HL-60 (cell line): ENCODE results near the gene KIF25.

Experiments used
- DNase-seq, 2 experiments: peaks; one replicate each; pipeline ENCODE4 v3.0.0-alpha.2; 2010 to 2020; ENCODE audit warnings: low read depth in 1 of 2, low spot score in 1 of 2
- H3K27ac ChIP-seq: fragments of 250-450 bp; sonication (Bioruptor Pico); replicated peaks from 2 replicates; pipeline ENCODE4 v1.5.1; 2020; ENCODE audit warnings: mild to moderate bottlenecking, moderate library complexity
- H3K27me3 ChIP-seq: fragments of 250-450 bp; sonication (Bioruptor Pico); 2 replicates; pipeline ENCODE4 v1.5.1; 2021; ENCODE audit warnings: mild to moderate bottlenecking, moderate library complexity; ENCODE audit not compliant: insufficient read depth, poor library complexity, severe bottlenecking
- H3K4me3 ChIP-seq: replicated peaks from 2 replicates; pipeline ENCODE4 v1.5.1; 2011; ENCODE audit warnings: mild to moderate bottlenecking, control low read depth, low read length; ENCODE audit not compliant: insufficient read depth
- GABPA ChIP-seq: IDR thresholded peaks from 2 replicates; pipeline ENCODE4 v1.6.1; 2012; ENCODE audit warnings: low read depth
- POLR2AphosphoS5 ChIP-seq: IDR thresholded peaks from 2 replicates; pipeline ENCODE4 v1.6.1; 2012; ENCODE audit warnings: low read depth
- SPI1 ChIP-seq: IDR thresholded peaks from 2 replicates; pipeline ENCODE4 v1.6.1; 2012; ENCODE audit warnings: low read depth, mild to moderate bottlenecking, borderline replicate concordance
- TF ChIP-seq, protein P1 (sequence below): IDR thresholded peaks from 2 replicates; pipeline ENCODE4 v1.6.1; 2012; ENCODE audit warnings: low read depth; ENCODE audit not compliant: insufficient replicate concordance
- TF ChIP-seq, protein P2 (sequence below): IDR thresholded peaks from one replicate; pipeline ENCODE4 v1.5.1; 2011; ENCODE audit warnings: low read length, control low read depth, inconsistent platforms; ENCODE audit not compliant: insufficient read depth

The KIF25 gene

DNA sequence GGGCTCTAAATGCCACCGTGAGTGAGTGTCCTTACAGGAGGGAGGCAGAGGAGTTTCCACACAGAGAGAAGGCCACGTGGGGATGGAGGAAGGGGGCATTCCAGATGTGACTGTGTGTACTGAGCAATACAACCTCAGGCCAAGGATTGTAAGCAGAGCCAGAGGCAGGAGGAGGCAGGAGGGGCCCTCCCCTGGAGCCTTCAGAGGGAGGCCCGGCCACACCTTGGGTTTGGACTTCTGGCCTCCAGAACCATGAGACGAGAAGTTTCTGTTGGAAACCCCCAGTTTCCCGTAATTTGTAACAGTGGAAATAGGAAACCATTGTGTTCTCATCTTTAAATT is 9.3 kb upstream of the KIF25 start:
- no peak for DNase-seq
- no peak for TF ChIP-seq GABPA
- no peak overlapping the region for H3K27ac ChIP-seq
- H3K4me3 ChIP-seq, result no peak overlapping the region
- no peaks in the 10 kb centered on the region for H3K27me3 ChIP-seq

DNA sequence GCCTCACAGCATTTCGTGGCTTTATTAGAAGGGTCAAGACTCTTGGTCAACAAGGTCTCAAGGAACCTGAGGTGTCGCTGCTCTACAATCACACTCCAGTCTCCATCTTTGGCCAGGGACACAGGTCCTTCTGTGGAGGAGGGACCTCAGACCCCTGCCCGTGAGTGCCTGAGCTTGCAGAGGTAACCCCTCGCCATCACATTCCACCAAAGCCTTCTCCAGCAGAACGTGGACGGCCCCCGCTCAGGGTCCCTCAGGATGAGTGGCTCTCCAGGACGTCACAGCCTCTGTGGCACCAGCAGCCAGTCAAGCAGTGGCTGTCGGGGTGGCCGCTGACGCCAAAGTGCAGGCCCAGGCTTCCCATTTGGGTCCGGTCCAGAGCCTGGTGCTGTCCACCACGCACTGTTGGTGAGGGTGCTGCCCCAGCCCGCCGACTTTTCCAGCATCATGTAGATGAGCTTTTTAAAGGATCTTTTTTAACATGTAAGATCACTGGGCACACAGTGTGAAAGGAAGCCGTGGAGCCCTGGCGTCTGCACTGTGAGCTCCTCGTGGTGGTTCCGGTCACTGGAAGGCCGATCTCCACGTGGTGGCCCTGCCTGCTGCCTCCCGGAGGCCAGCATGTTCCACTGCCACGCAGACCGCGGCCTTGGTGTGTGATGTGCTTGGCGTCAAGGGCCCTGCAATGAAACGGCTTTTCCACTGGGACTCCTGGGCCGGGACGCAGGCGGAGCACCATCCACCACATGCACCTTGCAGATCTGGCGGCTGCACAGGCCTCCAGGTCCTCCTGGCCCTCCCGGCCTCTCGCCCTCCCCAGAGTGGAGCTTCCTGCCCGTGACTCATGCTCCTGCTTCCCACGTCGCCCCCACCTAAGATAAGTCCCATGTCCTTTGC is 8.3 kb upstream of the KIF25 start:
- Histone ChIP-seq H3K27ac (no peak overlapping the region), H3K27me3 (no peaks in the 10 kb centered on the region), H3K4me3 (no peak overlapping the region)
- no peak for DNase-seq
- TF ChIP-seq, protein P1, sequence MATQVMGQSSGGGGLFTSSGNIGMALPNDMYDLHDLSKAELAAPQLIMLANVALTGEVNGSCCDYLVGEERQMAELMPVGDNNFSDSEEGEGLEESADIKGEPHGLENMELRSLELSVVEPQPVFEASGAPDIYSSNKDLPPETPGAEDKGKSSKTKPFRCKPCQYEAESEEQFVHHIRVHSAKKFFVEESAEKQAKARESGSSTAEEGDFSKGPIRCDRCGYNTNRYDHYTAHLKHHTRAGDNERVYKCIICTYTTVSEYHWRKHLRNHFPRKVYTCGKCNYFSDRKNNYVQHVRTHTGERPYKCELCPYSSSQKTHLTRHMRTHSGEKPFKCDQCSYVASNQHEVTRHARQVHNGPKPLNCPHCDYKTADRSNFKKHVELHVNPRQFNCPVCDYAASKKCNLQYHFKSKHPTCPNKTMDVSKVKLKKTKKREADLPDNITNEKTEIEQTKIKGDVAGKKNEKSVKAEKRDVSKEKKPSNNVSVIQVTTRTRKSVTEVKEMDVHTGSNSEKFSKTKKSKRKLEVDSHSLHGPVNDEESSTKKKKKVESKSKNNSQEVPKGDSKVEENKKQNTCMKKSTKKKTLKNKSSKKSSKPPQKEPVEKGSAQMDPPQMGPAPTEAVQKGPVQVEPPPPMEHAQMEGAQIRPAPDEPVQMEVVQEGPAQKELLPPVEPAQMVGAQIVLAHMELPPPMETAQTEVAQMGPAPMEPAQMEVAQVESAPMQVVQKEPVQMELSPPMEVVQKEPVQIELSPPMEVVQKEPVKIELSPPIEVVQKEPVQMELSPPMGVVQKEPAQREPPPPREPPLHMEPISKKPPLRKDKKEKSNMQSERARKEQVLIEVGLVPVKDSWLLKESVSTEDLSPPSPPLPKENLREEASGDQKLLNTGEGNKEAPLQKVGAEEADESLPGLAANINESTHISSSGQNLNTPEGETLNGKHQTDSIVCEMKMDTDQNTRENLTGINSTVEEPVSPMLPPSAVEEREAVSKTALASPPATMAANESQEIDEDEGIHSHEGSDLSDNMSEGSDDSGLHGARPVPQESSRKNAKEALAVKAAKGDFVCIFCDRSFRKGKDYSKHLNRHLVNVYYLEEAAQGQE, result no peak
- TF ChIP-seq GABPA (no peak), SPI1 (no peak), POLR2AphosphoS5 (no peak)
- TF ChIP-seq, protein P2, sequence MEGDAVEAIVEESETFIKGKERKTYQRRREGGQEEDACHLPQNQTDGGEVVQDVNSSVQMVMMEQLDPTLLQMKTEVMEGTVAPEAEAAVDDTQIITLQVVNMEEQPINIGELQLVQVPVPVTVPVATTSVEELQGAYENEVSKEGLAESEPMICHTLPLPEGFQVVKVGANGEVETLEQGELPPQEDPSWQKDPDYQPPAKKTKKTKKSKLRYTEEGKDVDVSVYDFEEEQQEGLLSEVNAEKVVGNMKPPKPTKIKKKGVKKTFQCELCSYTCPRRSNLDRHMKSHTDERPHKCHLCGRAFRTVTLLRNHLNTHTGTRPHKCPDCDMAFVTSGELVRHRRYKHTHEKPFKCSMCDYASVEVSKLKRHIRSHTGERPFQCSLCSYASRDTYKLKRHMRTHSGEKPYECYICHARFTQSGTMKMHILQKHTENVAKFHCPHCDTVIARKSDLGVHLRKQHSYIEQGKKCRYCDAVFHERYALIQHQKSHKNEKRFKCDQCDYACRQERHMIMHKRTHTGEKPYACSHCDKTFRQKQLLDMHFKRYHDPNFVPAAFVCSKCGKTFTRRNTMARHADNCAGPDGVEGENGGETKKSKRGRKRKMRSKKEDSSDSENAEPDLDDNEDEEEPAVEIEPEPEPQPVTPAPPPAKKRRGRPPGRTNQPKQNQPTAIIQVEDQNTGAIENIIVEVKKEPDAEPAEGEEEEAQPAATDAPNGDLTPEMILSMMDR, result no peak

DNA sequence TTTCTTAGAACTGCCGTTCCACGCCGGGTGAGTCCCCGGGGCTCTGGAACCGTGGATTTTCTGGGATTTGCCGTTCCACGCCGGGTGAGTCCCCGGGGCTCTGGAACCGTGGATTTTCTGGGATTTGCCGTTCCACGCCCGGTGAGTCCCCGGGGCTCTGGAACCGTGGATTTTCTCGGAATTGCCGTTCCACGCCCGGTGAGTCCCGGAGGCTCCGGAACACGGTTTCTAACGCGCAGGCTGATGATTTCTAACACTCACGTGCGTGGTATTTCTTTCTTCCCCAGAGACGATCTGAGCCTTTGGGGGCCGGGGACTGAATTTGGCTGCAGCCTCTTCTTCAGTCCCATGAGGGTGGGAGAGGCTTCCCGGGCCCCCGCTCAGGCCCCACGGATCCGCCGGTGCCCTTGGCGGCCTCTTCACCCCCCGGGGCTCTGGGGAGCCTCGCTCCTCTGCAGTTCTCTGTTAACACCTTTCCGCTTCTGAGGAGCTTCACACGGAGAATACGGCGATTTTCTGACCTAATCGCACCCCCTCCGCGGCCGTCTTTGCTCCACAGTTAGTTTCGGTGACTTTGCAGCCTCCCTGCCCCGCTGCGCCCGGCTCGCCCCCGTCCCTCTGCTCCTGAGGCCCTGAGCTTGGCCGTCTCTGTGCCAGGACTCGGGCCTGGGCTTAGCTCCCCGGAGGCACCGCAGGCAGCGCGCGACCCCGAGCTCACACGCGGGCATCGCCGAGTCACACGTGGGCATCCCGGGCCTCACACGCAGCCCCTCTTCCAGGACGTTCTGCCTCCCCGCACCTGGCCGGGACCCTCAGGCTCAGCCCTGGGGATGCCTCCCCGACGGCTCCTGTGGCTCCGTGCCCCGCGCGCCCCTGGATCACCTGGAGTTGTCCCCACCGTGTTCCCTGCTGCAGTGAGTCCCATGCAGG is 7.2 kb upstream of the KIF25 start:
- no peak for DNase-seq
- Histone ChIP-seq H3K4me3 (no peak overlapping the region), H3K27ac (no peak overlapping the region), H3K27me3 (no peaks in the 10 kb centered on the region)
- TF ChIP-seq, protein P2, result no peak
- TF ChIP-seq, protein P1, result no peak
- no peak for TF ChIP-seq GABPA
- TF ChIP-seq SPI1, result no peak
- no peak for TF ChIP-seq POLR2AphosphoS5

DNA sequence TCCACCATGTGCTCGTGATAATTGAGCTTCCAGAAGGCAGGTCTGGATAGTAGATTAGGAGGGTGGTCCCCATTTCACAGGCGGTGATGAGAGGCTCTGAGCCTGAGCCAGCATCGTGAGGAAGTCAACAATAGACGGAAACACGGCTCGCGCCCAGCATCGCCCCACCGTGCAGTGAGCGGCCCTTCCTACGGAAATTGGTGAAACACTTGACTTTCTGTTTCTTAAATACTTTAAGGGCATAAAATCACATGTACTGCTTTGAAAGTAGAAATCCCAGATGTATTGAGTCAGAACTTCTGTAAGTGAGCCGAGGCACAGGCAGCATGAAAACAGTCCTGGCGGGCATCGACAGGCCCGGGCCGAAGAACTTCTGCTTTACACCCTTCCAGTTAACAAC is 4.3 kb upstream of the KIF25 start:
- no peak overlapping the region for H3K27ac ChIP-seq
- H3K27me3 ChIP-seq, result no peaks in the 10 kb centered on the region
- H3K4me3 ChIP-seq, result no peak overlapping the region
- DNase-seq, result no peak
- TF ChIP-seq, protein P1, result no peak
